Suprapubic skin (tissue), 4 donors: Measurements from ENCODE around the gene GRIA4. TPM values are rescaled to one million over a fixed set of nuclear protein-coding genes. Genes with fewer than 3 reads are reported as not detected.

ENCODE experiments used
- DNase-seq, 2 donors: peaks; one replicate each; pipeline ENCODE4 v3.0.0-alpha.2; 2019; ENCODE audit warnings: low spot score in 2 of 2
- H3K27ac ChIP-seq: fragments of 200-600 bp; sonication (generic); one replicate; pipeline ENCODE4 v1.5.1; 2019
- H3K27me3 ChIP-seq: fragments of 200-600 bp; sonication (generic); one replicate; pipeline ENCODE4 v1.5.1; 2019
- H3K36me3 ChIP-seq: fragments of 200-600 bp; sonication (generic); one replicate; pipeline ENCODE4 v1.5.1; 2019
- H3K4me1 ChIP-seq: fragments of 200-600 bp; sonication (generic); one replicate; pipeline ENCODE4 v1.5.1; 2019
- H3K4me3 ChIP-seq: fragments of 200-600 bp; sonication (generic); one replicate; pipeline ENCODE4 v1.5.1; 2019; ENCODE audit warnings: mild to moderate bottlenecking
- H3K9me3 ChIP-seq: fragments of 200-600 bp; sonication (generic); one replicate; pipeline ENCODE4 v1.5.1; 2019
- EP300 ChIP-seq: sonication (generic); formaldehyde crosslinking; IDR thresholded peaks from one replicate; pipeline ENCODE4 v1.6.1; 2017; ENCODE audit warnings: antibody characterized with exemption
- POLR2A ChIP-seq, 2 donors: fragments of 450-650 bp; IDR thresholded peaks; one replicate each; pipeline ENCODE4 v1.6.1; 2017; ENCODE audit warnings: antibody characterized with exemption in 2 of 2, mild to moderate bottlenecking in 2 of 2, moderate library complexity in 2 of 2
- POLR2AphosphoS5 ChIP-seq, 3 donors: sonication (generic); formaldehyde crosslinking; IDR thresholded peaks; one replicate each; pipeline ENCODE4 v1.6.1; 2017; ENCODE audit warnings: antibody characterized with exemption in 3 of 3
- WGBS: methylation state at CpG from one replicate; pipeline ENCODE4 v1.1.5; 2018; 5-methylcytosine and 5-hydroxymethylcytosine counted together
- total RNA-seq, 4 donors: library from RNA; depleted of rRNA; stranded (reverse); fragments of >200 nt; gene quantifications; one replicate each; pipeline ENCODE4 v1.1.0, GENCODE V29; 2016
- TF ChIP-seq, protein P1 (sequence below), 2 donors: fragments of 200-600 bp in 1 of 2; fragments of 450-650 bp in 1 of 2; sonication (generic) in 1 of 2; IDR thresholded peaks; one replicate each; pipeline ENCODE4 v1.5.1; 2016 to 2019; ENCODE audit warnings: antibody characterized with exemption in 2 of 2, mild to moderate bottlenecking in 1 of 2, moderate library complexity in 1 of 2

GRIA4 gene
- total RNA-seq, 4 donors from 2014 or later, result 1.1 to 2.3 (median 1.8) TPM

DNA sequence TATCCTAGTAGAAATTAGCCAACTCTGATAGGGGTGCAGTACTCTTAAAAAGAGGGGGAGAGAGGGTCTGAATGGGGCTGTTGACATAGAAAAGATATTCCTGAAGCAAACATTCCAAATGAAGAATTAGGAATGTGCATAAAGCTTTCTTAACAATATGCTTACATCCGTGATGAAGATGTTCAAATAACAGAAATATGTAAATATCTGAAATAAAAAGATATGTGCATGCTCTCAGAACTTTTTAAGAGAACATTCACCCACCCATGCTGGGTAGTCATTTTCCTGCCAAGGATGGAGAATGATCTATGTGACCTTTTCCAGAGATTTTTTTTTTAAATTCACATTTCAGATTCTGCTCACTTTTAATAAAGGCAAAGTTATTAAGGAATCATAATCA, 80.6 kb downstream of the GRIA4 start:
- Histone ChIP-seq H3K4me1 (no peaks in the 10 kb centered on the region), H3K36me3 (no peaks in the 10 kb centered on the region), H3K9me3 (no peaks in the 10 kb centered on the region), H3K4me3 (no peak overlapping the region), H3K27me3 (no peaks in the 10 kb centered on the region), H3K27ac (no peak overlapping the region)
- WGBS, result 62% methylated on average over 1 of the region's 1 CpG
- no peak for DNase-seq
- TF ChIP-seq EP300, result no peak
- TF ChIP-seq POLR2AphosphoS5 (IDR thresholded peaks at IDR 0.05), result no peak
- no peak for TF ChIP-seq POLR2A (IDR thresholded peaks at IDR 0.05)
- TF ChIP-seq, protein P1, sequence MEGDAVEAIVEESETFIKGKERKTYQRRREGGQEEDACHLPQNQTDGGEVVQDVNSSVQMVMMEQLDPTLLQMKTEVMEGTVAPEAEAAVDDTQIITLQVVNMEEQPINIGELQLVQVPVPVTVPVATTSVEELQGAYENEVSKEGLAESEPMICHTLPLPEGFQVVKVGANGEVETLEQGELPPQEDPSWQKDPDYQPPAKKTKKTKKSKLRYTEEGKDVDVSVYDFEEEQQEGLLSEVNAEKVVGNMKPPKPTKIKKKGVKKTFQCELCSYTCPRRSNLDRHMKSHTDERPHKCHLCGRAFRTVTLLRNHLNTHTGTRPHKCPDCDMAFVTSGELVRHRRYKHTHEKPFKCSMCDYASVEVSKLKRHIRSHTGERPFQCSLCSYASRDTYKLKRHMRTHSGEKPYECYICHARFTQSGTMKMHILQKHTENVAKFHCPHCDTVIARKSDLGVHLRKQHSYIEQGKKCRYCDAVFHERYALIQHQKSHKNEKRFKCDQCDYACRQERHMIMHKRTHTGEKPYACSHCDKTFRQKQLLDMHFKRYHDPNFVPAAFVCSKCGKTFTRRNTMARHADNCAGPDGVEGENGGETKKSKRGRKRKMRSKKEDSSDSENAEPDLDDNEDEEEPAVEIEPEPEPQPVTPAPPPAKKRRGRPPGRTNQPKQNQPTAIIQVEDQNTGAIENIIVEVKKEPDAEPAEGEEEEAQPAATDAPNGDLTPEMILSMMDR (IDR thresholded peaks at IDR 0.05), result no peak

DNA sequence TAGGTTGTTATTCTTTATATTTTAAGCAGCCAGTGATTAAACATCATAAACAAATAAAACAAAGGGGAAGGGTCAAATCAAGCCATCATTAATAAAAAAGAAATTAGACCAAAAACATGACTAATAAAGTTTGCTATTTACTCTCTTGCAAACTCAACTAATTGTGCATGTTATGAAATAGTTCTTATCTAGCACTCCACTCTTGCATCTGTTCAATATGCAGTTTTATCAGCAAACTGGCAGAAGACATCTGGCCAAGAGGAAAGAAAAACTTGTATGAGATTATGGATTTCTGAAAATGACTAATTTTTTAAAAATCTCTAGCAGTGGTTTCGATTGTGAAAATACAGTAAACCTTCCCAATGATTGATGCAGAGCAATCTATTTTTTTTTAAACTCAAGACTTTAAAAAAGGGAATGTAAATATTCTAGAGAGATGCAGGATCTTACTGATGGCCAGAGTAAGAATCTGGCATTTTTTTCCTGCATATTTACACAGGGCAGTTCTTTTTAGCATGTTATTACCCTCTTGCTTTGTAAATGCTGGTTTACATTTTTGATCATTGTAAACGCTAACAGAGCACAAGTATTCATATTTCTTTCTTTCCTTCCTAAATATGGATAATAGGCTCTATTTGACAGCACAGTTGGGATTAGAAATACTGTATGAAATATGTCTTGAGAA, 83.3 kb downstream of the GRIA4 start:
- no peak for TF ChIP-seq POLR2A (IDR thresholded peaks at IDR 0.05)
- TF ChIP-seq, protein P1 (IDR thresholded peaks at IDR 0.05), result no peak
- no peak for TF ChIP-seq EP300
- no peak for TF ChIP-seq POLR2AphosphoS5 (IDR thresholded peaks at IDR 0.05)
- Histone ChIP-seq H3K27ac (no peak overlapping the region), H3K4me3 (no peak overlapping the region), H3K4me1 (no peaks in the 10 kb centered on the region), H3K36me3 (no peaks in the 10 kb centered on the region), H3K9me3 (no peaks in the 10 kb centered on the region), H3K27me3 (no peaks in the 10 kb centered on the region)
- no peak for DNase-seq
- WGBS, result 47% methylated on average over 2 of the region's 2 CpGs

DNA sequence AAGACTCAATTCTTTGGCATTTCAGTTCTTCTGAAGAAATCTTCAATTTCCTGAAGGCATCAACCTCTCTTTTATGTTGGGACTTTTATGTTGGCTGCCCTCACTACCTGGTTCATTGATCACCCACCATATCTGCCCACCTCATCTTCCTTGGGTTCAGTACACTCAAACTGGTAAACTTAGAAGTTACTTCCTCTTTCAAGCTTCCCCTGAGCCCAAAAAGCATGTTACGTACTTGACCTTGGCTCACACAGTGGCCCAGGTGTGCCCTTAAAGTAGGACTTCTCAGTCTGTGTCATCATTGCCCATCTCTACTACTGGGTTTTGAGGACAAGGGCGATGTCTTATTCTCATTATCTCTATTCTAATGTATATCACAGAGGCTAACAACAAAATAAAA, 86.1 kb downstream of the GRIA4 start:
- Histone ChIP-seq H3K27me3 (no peaks in the 10 kb centered on the region), H3K27ac (no peak overlapping the region), H3K4me3 (no peak overlapping the region), H3K9me3 (no peaks in the 10 kb centered on the region), H3K4me1 (no peaks in the 10 kb centered on the region), H3K36me3 (no peaks in the 10 kb centered on the region)
- 80% methylated on average over 2 of the region's 2 CpGs for WGBS
- DNase-seq, result no peak
- TF ChIP-seq, protein P1 (IDR thresholded peaks at IDR 0.05), result no peak
- TF ChIP-seq EP300 (no peak), POLR2AphosphoS5 (IDR thresholded peaks at IDR 0.05) (no peak), POLR2A (IDR thresholded peaks at IDR 0.05) (no peak)

DNA sequence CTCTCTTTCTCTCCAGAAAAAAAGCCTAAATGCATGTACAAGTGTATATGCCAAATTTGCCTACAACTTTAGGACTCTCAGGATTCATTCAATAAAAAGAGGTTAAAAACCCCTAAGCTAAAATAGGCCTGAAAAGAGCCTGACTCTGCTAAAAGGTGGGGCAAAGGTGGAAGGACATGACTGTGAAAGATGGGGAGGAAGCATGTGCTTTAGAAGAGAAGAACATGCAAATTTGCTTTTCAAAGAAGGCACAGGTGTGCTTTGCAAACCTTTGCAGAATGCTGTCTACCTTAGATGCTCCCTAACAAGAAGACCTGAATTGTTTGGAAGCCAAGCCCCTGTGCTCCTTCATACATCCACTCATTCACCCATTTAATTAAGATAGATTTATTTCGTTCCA, 87.4 kb downstream of the GRIA4 start:
- Histone ChIP-seq H3K36me3 (no peaks in the 10 kb centered on the region), H3K9me3 (no peaks in the 10 kb centered on the region), H3K27me3 (no peaks in the 10 kb centered on the region), H3K4me1 (no peaks in the 10 kb centered on the region), H3K27ac (no peak overlapping the region), H3K4me3 (no peak overlapping the region)
- no peak for TF ChIP-seq POLR2AphosphoS5 (IDR thresholded peaks at IDR 0.05)
- TF ChIP-seq EP300, result no peak
- no peak for TF ChIP-seq POLR2A (IDR thresholded peaks at IDR 0.05)
- TF ChIP-seq, protein P1 (IDR thresholded peaks at IDR 0.05), result no peak
- no peak for DNase-seq
- 88% methylated on average over 1 of the region's 1 CpG for WGBS

DNA sequence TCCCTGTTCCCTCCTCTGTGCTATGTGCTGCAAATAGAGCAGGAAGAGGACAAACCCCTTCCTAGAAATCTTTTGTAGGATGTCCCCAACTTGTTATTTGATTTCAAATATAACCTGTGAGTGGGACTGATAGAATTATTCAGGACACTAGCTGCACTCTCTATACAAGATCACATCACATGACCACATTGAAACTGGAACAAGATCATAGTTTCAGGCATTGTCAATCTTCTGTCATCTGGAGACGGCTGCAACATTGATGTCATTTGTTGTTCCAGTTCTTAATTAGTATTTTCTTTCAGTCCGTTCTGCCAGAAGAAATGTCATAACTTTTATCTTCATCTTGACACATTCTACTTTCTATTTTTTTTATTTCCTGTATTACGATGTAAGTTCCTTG, 89.3 kb downstream of the GRIA4 start:
- TF ChIP-seq POLR2AphosphoS5 (IDR thresholded peaks at IDR 0.05) (no peak), POLR2A (IDR thresholded peaks at IDR 0.05) (no peak), EP300 (no peak)
- TF ChIP-seq, protein P1 (IDR thresholded peaks at IDR 0.05), result no peak
- WGBS, result 22% methylated on average over 3 of the region's 3 CpGs
- no peaks in the 10 kb centered on the region for H3K4me1 ChIP-seq

More for the DNA sequence above, 89.3 kb downstream of the GRIA4 start:
- Histone ChIP-seq H3K27ac (no peak overlapping the region), H3K36me3 (no peaks in the 10 kb centered on the region), H3K9me3 (no peaks in the 10 kb centered on the region), H3K27me3 (no peaks in the 10 kb centered on the region), H3K4me3 (no peak overlapping the region)
- DNase-seq, result no peak
